GM12891 (cell line): ENCODE results near the gene CCDC160.

Source experiments
- POLR2A ChIP-seq: IDR thresholded peaks from 2 replicates; pipeline ENCODE4 v1.6.1; 2011; ENCODE audit warnings: low read depth, low read length, control low read depth
- POLR2AphosphoS5 ChIP-seq: IDR thresholded peaks from 2 replicates; pipeline ENCODE4 v1.6.1; 2011; ENCODE audit warnings: low read depth, low read length, control low read depth
- POU2F2 ChIP-seq: IDR thresholded peaks from 2 replicates; pipeline ENCODE4 v1.6.1; 2011; ENCODE audit warnings: low read depth, mild to moderate bottlenecking, control low read depth, low read length, moderate library complexity

GRCh38 chrX:134239016-134239415 is 2.0 kb downstream of the CCDC160 start:
- TF ChIP-seq POLR2AphosphoS5, result no peak
- TF ChIP-seq POLR2A, result no peak
- TF ChIP-seq POU2F2, result no peak
